ENCODE measurements around the gene EMD. TPM values are rescaled to one million over a fixed set of nuclear protein-coding genes. Genes with fewer than 3 reads are reported as not detected.

The EMD gene
- total and polyA plus RNA-seq, 10 of the 15 experiments (the other 5 are each of a cell fraction or from before 2014, with no cell fraction given) = 0.76 to 100 (median 43.2) TPM

- TF ChIP-seq MYC (IDR thresholded peaks at IDR 0.05; ENCODE audit: insufficient read depth, insufficient read length, insufficient replicate concordance, low read length, severe bottlenecking) = no peak
- TF ChIP-seq REST (IDR thresholded peaks at IDR 0.05; ENCODE audit: low read depth, low read length) = no peak
- TF ChIP-seq CREM (IDR thresholded peaks at IDR 0.05; ENCODE audit: low read depth) = no peak
- TF ChIP-seq JUND (IDR thresholded peaks at IDR 0.05; ENCODE audit: low read depth, low read length) = no peak
- TF ChIP-seq USF1 (IDR thresholded peaks at IDR 0.05; ENCODE audit: borderline replicate concordance, extremely low read length, insufficient read depth, low read depth, low read length) = peak; percentile 50
- TF ChIP-seq MYB (IDR thresholded peaks at IDR 0.05; ENCODE audit: borderline replicate concordance, low read depth, low read length) = no peak
- TF ChIP-seq TARDBP (IDR thresholded peaks at IDR 0.05; ENCODE audit: borderline replicate concordance) = no peak
- no peak for TF ChIP-seq CBX5 (IDR thresholded peaks at IDR 0.05; ENCODE audit: low read depth)
- TF ChIP-seq RUNX3 (IDR thresholded peaks at IDR 0.05; ENCODE audit: low read length) = no peak
- TF ChIP-seq ZNF622 (IDR thresholded peaks at IDR 0.05) = no peak
- no peak for TF ChIP-seq IKZF2 (IDR thresholded peaks at IDR 0.05)
- TF ChIP-seq NFIC (IDR thresholded peaks at IDR 0.05; ENCODE audit: low read depth, low read length) = no peak
- TF ChIP-seq FOS (IDR thresholded peaks at IDR 0.05; ENCODE audit: borderline replicate concordance, extremely low read depth, insufficient read length) = no peak
- TF ChIP-seq RAD21 (IDR thresholded peaks at IDR 0.05; ENCODE audit: insufficient read depth, low read depth, low read length) = 0 out of 2 replicates have a peak, but pooled peaks have one; percentile 13
- peak; percentile 81 for TF ChIP-seq HDAC6 (IDR thresholded peaks at IDR 0.05; ENCODE audit: unreplicated experiment)
- no peak for TF ChIP-seq SPI1 (IDR thresholded peaks at IDR 0.05; ENCODE audit: borderline replicate concordance, insufficient read depth, low read depth, low read length)
- TF ChIP-seq EZH2 (IDR thresholded peaks at IDR 0.05; ENCODE audit: borderline replicate concordance, control insufficient read depth, low read depth, low read length) = no peak
- peak; percentile 88 for TF ChIP-seq MXI1 (IDR thresholded peaks at IDR 0.05; ENCODE audit: low read depth, low read length)
- no peak for TF ChIP-seq E2F4 (IDR thresholded peaks at IDR 0.05; ENCODE audit: low read depth, low read length)
- TF ChIP-seq NR2C2 (IDR thresholded peaks at IDR 0.05; ENCODE audit: borderline replicate concordance, control insufficient read depth, insufficient read length, low read depth) = no peak
- no peak for TF ChIP-seq ZNF207 (IDR thresholded peaks at IDR 0.05; ENCODE audit: borderline replicate concordance)
- TF ChIP-seq BHLHE40 (IDR thresholded peaks at IDR 0.05; ENCODE audit: borderline replicate concordance in 1 of 2, low read depth in 2 of 2, low read length in 1 of 2) = peak; percentile 82 to 86; a peak in 3 of 4 replicates
- no peak for TF ChIP-seq ZNF24 (IDR thresholded peaks at IDR 0.05)
- TF ChIP-seq RFX5 (IDR thresholded peaks at IDR 0.05; ENCODE audit: low read depth, low read length) = no peak
These were observed 19.8 kb downstream of the EMD start (continued) for GRCh38 chrX:154398668-154399526.
